Cardiac fibroblast (primary cell): ENCODE measurements around the gene TANC1.

ENCODE experiments used
- DNase-seq, 2 donors: peaks; one replicate each; pipeline versions ENCODE4 v3.0.0 to v3.0.0-alpha.2; 2010; ENCODE audit warnings: low read depth in 2 of 2
- H3K4me3 ChIP-seq, 2 donors: replicated peaks in 1 of 2; 1 replicate in 1 of 2; 2 replicates in 1 of 2; pipeline ENCODE4 v1.5.1; 2011; ENCODE audit warnings: low read depth in 2 of 2, low read length in 2 of 2, mild to moderate bottlenecking in 2 of 2, moderate library complexity in 1 of 2
- CTCF ChIP-seq: IDR thresholded peaks from one replicate; pipeline ENCODE4 v1.5.1; 2011; ENCODE audit warnings: low read depth, mild to moderate bottlenecking, low read length, inconsistent platforms

The TANC1 gene

GRCh38 chr2:159272156-159272555 is 303.7 kb downstream of the TANC1 start:
- DNase-seq, result no peak
- H3K4me3 ChIP-seq, result no peak overlapping the region
- no peak for TF ChIP-seq CTCF

GRCh38 chr2:159275111-159275510 is 306.7 kb downstream of the TANC1 start:
- no peak for TF ChIP-seq CTCF
- DNase-seq, result no peak

GRCh38 chr2:159279700-159280099 is 311.3 kb downstream of the TANC1 start:
- DNase-seq, result no peak
- H3K4me3 ChIP-seq, result no peak overlapping the region
- no peak for TF ChIP-seq CTCF

More at GRCh38 chr2:159275111-159275510, 306.7 kb downstream of the TANC1 start:
- H3K4me3 ChIP-seq, result no peak overlapping the region

- DNase-seq, result no peak
- TF ChIP-seq CTCF, result no peak
- no peak overlapping the region for H3K4me3 ChIP-seq
Observed at GRCh38 chr2:159281002-159281401, 312.6 kb downstream of the TANC1 start.
